RPMI8226 (cell line): Measurements from ENCODE around the gene PHACTR2.
"Not testable (repeated sequence)": the region's sequence is repeated elsewhere in the genome, so short reads cannot be mapped to it uniquely, and the experiment has no call there.

Experiments
- DNase-seq: peaks from one replicate; pipeline ENCODE4 v3.0.0-alpha.2; 2015

The PHACTR2 gene

GRCh38 chr6:143773506-143774150, 95.9 kb downstream of the PHACTR2 start:
- DNase-seq = no peak

DNA sequence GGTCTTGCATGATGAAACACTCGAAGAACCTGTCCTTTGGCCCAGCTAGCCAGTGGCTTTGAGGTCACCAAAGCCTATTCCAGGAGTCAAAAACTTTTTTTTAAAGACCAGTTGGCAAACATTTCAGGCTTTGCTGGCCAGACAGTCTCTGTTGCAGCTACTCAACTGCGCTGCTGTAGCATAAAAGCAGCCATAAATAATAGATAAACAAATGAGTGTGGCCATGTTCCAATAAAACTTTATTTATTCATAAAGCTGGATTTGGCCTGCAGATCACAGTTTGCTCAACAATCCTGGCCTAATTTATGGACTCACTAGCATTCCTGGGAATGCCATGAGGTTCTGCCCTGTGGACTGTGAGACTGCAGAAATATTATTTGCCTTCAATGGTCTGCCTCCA, 96.6 kb downstream of the PHACTR2 start:
- no peak for DNase-seq

- DNase-seq = no peak
Observed at GRCh38 chr6:143775336-143775735, 97.6 kb downstream of the PHACTR2 start.

- DNase-seq = no peak
Observed at GRCh38 chr6:143778926-143779325, 101.2 kb downstream of the PHACTR2 start.

DNA sequence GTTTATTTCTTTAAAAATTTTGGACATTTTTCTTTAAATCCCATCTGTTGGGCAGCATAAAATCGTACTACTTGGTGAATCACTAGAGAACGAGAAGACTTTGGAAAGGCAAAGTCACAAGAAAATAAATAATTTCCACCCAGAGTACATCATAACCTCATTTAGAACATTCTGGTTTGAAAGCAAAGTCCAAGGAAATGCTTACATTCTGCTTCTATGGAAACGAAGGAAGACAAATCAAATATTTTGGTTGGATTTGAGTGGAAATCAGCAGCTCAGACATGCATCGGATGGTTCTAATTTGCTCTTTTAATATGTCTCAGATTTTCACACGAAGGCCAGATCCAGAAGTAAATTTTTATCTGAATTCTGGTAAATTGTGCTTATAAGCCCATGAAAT, 104.7 kb downstream of the PHACTR2 start:
- no peak for DNase-seq

DNA sequence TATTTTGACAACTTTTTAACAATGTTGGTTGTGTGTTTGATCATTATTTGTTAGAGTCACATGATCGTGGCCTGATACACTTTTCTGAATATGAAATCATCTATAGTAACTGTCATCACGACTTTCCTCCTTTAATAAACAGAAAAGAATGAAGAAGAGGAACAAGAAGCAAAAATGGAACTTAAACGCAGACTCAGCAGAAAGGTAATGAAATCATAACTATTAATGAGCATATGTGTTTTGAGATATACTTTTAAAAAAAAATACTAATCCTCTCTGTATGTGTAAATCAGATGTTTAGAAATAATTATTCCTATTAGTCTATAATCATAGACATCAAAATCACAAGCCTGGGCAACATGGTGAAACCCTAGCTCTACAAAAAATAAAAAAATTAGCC, 105.3 kb downstream of the PHACTR2 start:
- no peak for DNase-seq

DNA sequence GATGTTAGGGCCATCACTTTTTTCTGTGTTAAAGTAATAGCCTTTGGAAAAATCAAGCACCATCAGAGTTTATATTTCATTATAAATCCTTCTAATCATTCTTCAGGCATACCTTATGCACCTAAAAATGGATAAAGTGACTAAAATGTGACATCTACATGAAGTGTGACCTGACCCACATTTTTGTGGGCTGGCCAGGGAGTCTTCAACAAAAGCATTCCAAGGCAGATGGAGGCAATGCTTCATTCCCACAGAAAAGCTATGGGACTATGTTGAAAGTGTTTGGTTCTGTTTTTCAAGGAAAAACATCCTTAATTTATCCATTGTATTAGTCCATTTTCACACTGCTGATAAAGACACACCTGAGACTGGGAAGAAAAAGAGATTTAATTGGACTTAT, 106.6 kb downstream of the PHACTR2 start:
- no peak for DNase-seq

- DNase-seq = not testable (repeated sequence)
Observed at GRCh38 chr6:143786371-143786770, 108.6 kb downstream of the PHACTR2 start.

DNA sequence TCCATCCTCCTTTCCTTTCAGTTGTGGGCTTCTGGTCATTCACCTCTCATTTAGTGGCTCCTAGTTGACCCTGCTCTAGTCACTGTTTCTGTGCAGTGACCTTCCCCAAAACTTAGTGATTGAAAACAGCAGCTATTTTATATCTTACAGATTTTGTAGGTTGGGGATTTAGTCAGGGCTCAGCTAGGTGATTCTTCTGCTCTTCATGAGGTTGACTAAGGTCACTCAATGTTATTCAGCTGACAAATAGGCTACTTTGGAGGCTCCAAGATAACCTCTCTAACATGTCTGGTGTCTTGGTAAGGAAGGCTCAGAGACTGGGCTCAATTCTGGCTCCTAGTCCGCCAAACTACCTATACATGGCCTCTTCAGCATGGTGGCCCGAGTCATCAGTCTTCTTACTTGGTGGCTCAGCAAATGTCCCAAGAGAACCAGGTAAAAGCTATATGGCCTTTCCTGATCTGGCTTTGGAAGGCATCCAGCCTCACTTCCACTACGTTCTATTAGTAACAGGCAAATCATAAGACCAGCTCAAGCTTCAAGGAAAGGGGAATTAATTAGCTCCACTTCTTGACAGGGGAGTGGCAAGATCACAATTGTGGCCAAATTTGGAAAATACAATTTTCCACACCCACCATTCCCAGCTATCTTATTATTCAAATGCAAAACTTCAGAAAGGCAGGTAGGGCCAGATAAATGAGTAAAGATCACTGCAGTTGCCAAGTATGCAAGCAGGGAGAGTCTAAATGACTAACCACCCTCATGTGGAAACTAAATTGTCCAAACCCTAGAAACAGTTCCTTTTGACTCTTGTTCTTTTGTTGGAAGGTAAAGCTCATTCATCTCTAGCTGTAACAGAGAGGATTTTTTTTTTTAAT, 114.9 kb downstream of the PHACTR2 start:
- no peak for DNase-seq

GRCh38 chr6:143793280-143793619, 115.5 kb downstream of the PHACTR2 start:
- no peak for DNase-seq

GRCh38 chr6:143796551-143796950, 118.8 kb downstream of the PHACTR2 start:
- DNase-seq = not testable (repeated sequence)

DNA sequence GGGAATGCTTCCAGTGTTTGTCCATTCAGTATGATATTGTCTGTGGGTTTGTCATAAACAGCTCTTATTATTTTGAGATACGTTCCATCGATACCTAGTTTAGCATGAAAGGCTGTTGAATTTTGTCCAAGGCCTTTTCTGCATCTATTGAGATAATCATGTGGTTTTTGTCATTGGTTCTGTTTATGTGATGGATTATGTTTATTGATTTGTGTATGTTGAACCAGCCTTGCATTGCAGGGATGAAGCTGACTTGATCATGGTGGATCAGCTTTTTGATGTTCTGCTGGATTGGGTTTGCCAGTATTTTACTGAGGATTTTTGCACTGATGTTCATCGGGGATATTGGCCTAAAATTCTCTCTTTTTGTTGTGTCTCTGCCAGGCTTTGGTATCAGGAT, 120.7 kb downstream of the PHACTR2 start:
- DNase-seq = not testable (repeated sequence)

DNA sequence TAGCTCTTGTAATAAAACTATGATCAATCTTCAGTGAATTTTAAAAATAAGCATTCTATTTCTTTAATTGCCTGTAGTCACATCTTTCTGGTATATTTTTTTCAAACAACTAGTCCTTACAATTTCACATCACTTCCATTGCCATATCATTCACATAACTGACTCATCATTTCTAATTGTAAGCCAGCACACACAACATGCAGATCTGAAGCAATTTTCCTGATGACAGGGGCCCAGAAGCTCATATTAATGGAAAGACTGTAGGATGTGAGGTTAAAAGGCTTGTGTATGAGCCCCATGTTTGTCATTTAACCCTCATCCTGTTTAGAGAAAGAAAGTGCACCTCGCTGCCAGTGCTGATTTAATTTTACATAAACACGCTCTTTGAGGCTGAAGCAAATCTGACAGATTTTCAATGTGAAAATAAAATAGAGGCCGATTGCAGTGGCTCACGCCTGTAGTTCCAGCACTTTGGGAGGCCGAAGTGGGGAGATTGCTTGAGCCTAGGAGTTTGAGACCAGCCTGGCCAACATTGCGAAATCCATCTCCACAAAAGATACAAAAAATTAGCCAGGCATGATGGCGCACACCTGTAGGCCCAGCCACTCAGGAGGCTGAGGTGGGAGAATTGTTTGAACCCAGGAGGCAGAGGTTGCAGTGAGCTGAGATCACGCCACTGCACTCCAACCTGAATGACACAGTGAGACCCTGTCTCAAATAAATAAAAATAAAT, 125.2 kb downstream of the PHACTR2 start:
- no peak for DNase-seq

DNA sequence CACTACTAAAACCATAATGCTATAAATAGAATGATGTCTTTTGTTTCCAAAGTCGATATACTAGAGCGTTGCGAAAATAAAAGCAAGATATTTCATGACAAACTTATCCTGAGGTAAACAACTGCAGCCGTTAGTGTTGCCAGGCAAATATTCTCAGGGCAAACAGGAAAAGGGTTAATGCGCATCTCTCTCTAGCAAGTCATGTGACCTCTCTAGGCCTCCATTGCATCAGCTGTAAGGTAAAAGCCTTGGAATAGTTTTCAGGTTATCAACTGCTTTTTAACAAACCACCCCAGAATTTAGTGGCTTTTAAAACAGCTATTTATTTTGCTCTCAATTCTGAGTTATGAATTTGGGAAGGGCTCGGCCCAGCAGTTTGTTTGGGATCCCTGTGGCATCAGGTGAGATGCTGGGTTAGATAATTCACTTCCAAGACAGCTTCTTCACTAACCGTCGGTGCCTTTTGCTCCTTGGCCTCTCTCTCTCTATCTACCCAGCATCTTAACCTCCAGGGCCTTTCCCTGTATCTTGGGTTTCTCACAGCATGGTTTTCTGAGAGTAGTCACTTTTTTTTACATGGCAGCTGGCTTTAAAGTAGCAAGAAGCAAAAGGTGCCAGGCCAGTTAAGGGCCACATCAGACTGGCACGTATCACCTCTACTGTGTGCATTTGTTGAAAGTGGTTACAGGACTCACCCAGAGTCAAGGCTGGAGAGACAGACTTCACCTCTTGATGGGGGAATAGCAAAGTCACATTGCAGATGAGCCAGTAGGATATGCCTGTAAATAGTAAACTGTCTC, 126.2 kb downstream of the PHACTR2 start:
- no peak for DNase-seq

DNA sequence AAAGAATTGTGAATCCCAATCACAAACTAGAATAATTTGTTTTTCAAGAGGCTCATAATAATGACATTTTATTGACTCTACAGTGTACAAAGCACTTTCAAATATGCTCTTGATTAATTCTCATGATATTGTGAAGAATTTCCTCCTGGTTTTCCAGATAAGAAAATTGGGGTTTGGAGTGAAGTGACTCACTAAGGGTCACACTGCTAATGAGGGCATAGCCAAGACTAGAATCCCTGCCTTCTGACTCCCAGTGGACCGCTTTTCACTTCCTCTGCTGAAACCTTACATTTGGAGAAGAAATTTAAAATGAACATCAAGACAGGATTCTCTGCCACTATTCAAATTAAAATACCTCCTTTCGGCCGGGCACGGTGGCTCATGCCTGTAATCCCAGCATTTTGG, 127.1 kb downstream of the PHACTR2 start:
- no peak for DNase-seq

- no peak for DNase-seq
Observed at GRCh38 chr6:143806282-143807102, 128.7 kb downstream of the PHACTR2 start.

- no peak for DNase-seq
Observed at GRCh38 chr6:143807103-143807772, 129.5 kb downstream of the PHACTR2 start.

DNA sequence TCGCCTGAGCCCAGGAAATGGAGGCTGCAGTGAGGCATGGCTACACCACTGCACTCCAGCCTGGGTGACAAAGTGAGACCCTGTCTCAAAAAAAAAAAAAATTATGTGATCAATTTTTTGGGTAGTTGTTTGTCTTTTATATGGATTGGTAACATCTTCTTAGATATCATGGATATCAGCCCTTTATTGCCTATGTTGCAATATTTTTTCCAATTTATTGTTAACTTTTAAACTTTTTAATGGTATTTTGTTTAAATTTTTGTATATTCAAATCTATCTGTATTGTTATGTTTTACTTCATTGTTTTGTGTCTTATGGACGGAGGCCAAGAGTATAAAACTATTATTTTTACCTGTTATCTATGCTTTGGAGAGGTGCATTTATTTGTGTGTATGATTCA, 133.0 kb downstream of the PHACTR2 start:
- DNase-seq = no peak

GRCh38 chr6:143811501-143812157, 133.9 kb downstream of the PHACTR2 start:
- no peak for DNase-seq

GRCh38 chr6:143817621-143818020, 139.9 kb downstream of the PHACTR2 start:
- no peak for DNase-seq

- DNase-seq = no peak
Observed at GRCh38 chr6:143821359-143821758, 143.6 kb downstream of the PHACTR2 start.
